ENCODE data around the gene TTK. TPM values are rescaled to one million over a fixed set of nuclear protein-coding genes. Genes with fewer than 3 reads are reported as not detected.

TTK gene
- 4.8 and 15.5 TPM in 2 replicates for total RNA-seq

DNA sequence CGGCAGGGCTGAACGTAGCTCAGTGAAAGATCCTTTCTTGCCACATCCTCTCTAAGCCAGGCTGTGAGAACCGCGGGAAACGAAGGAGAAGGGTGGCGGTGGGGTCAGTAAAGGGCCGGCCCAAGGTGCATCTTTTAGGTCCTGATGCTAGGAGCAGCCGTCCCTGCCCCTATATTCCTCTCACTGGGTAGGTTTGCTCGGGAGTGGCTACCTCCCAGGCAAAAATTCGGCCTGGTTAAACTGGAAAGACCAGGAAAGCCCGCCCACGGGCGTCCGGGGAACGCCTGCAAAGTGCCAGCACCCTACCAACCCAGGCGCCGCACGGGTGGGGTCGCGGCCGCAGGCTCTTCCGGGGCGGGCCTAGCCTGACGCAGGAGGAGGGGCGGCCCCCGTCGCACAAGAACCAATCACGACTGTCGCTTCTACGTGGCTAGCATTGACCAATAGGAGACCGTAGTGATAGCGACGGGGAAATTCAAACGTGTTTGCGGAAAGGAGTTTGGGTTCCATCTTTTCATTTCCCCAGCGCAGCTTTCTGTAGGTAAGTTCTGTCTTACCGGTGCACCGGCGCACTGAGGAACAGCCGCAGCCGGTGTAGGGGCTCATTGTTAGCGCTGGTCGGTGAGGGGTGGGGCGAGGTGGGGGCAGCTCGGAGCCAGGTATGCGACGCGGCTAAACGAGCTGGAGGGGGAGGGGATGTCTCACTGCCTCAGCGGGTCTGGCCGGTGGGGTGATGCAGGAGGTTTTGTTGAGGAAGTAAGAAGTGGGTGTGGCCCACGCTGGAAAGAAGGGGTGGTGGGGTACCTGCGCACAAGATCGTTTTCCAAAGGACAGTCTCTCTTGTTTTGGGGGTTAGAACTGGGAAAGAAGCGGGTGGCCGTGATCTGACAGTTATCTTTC is at the start of gene TTK:
Gene TTK, plus strand, starts transcription at position 477 of the 900 bp plus-strand sequence. CDS start 1,195 bp downstream, outside the sequence.
- peak; percentile 84 to 94 for DNase-seq (ENCODE audit: low read depth in 2 of 2)

DNA sequence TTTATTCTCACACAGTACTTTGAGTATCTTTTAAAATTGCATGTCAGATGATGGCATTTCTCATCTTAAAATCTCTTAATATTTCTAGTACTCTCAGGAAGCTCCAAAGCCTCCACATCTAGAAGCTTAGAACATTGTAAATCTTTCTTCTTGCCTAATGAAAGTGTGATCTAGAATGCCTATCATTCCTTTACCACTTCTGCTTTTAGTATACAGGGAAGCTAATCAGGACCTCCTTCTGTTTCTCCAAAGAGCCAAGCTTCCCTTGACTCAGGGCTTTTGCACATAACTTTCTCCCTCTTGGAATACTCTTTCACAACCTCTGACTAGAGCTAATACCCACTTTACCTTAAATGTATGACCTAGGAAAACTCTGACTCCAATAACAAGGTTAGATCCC is 49.6 kb upstream of the TTK start:
- no peak for DNase-seq (ENCODE audit: low read depth in 2 of 2)

DNA sequence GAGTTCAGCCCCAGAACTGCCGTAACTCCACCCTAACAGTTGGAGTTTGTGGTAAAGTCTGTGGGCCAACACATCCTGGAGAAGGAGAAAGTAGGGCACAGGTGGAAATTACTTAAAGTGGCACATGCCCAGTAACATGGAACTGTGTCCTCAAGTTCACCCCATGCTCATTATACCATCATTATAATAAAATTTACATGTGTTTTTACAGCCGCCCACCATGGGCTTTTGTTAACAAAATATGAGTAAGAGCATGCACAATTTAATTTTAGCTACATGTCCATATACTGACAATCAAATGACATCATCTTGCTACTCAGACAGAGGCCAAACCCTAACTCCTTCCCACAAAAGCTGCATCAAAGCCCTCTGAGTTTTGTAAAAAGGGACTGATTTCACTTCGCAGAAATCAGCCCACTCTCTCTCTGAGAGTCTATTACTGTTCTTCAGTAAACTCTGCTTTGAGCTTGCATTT is 39.8 kb upstream of the TTK start:
- no peak for DNase-seq (ENCODE audit: low read depth in 2 of 2)

DNA sequence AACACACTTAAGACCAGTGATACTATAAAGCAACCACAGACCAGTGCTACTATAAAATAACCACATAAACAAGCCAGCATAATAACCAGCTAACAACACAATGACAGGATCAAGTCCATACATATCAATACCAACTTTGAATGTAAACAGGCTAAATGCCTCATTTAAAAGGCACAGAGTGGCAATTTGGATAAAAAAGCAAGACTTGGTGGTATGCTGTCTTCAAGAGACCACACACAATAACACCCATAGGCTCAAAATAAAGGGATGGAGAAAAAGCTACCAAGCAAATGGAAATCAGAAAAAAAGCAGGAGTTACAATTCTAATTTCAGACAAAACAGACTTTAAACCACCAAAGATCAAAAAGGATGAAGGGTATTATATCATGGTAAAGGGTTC is 37.3 kb upstream of the TTK start:
- no peak for DNase-seq (ENCODE audit: low read depth in 2 of 2)

DNA sequence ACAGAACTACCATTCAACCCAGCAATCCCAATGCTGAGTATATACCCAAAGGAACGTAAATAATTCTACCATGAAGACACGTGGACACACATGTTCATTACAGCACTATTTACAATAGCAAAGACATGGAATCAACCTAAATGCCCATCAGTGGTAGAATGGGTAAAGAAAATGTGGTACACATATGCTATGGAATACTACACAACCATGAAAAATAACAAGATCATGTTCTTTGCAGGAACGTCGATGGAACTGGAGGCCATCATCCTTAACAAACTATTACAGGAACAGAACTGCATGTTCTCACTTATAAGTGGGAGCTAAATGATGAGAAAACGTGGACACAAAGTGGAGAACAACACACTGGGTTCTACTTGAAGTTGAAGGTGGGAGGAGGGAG is 34.7 kb upstream of the TTK start:
- no peak for DNase-seq (ENCODE audit: low read depth in 2 of 2)

- no peak for DNase-seq (ENCODE audit: low read depth in 2 of 2)
These were observed 33.3 kb upstream of the TTK start for GRCh38 chr6:79971193-79971592.

GRCh38 chr6:79981652-79982051 is 22.8 kb upstream of the TTK start:
- DNase-seq (ENCODE audit: low read depth in 2 of 2) = no peak

DNA sequence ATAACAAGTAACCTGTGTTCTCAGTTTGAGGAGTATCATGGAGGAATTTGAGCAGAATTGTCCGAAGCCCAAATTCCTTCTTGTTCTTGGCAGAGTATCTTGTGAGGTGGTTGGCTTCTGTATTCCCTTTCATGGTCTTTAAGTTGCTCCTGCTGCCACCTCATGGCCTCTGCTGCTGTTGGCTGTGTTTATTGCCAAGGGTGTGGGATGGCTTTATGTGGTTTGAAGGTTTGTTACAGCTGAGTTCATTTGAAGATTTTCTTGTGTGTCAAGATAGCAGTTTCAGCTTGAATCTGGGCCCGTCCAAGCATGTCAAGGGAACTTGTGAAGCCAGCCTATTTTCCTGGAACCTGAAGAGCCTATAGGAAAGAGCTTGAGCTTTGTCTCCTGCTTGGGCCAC is 20.2 kb upstream of the TTK start:
- DNase-seq (ENCODE audit: low read depth in 2 of 2) = no peak

GRCh38 chr6:79985128-79985527 is 19.3 kb upstream of the TTK start:
- no peak for DNase-seq (ENCODE audit: low read depth in 2 of 2)

GRCh38 chr6:79989641-79990040 is 14.8 kb upstream of the TTK start:
- no peak for DNase-seq (ENCODE audit: low read depth in 2 of 2)

DNA sequence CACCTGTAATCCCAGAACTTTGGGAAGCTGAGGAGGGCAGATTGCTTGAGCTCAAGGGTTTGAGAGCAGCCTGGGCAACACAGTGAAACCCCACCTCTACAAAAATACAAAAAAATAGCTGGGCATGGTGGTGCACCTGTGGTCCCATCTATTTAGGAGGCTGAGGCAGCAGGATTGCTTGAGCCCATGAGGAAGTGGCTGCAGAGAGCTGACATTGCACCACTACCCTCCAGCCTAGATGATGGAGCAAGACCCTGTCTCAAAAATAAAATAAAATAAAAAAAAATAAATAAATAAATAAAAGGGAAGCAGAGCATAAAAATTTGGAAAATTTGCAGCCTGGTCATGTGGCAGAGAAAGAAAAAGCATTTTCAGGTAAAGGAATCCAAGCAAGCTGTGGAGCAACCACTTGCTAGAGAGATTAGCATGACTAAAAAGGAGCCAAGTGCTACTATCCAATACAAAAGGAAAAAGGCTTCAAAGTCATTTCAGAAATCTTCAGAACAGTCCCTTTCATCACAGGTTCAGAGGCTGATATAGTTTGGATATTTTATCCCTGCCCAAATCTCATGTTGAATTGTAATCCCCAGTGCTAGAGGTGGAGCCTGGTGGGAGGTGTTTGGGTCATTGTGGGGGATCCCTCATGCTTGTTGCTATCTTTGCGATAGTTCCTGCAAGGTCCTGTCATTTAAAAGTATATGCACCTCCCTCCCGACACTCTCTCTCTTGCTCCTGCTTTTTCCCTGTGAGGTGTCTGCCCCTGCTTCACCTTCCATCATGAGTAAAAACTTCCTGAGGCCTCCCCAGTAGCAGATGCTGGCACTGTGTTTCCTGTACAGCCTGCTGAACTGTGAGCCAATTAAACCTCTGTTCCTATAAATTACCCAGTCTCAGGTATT is 11.2 kb upstream of the TTK start:
- DNase-seq (ENCODE audit: low read depth in 2 of 2) = no peak

GRCh38 chr6:79993911-79994309 is 10.5 kb upstream of the TTK start:
- no peak for DNase-seq (ENCODE audit: low read depth in 2 of 2)

- no peak for DNase-seq (ENCODE audit: low read depth in 2 of 2)
These were observed 6.7 kb upstream of the TTK start for GRCh38 chr6:79997728-79998127.

- no peak for DNase-seq (ENCODE audit: low read depth in 2 of 2)
These were observed 3.1 kb upstream of the TTK start for GRCh38 chr6:80001337-80001736.

DNA sequence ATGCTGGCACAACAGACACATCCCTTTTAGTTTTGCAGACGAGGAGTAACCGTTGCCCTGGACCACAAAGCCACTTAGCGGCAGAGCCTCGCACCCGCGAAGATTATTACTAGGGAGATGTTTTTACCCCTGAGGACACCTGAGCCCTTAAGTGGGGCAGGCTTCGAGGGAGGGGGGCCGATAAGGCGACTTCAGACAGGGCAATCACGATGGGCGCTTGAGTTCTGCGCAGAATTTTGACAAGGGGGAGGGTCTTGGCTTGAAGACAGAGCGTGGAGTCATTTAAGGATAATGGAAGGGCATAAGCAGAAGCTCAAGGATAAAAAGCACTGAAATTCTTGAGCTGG is 650 bp upstream of the TTK start:
- no peak for DNase-seq (ENCODE audit: low read depth in 2 of 2)

- DNase-seq (ENCODE audit: low read depth in 2 of 2) = no peak
These were observed 957 bp downstream of the TTK start for GRCh38 chr6:80005406-80005805.

- no peak for DNase-seq (ENCODE audit: low read depth in 2 of 2)
These were observed 2.1 kb downstream of the TTK start for GRCh38 chr6:80006541-80006940.

DNA sequence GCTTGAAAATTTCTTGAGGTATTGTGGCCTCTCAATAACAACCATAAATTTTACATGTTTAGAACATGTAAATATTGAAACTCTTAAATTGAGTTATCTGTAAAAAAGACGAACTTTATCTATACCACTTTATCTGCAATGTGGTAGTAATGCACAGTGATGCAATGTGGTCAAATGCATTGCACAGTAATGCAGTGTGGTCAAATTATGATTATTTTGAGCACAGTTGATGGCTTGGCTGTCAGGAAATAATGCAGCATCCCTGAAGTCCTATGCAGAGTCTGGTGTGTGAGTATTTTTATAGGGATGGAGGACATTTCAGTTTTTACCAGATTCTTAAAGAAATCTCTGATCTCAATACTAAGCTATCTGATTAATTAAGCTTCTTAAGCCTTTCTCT is 5.1 kb downstream of the TTK start:
- DNase-seq (ENCODE audit: low read depth in 2 of 2) = no peak

- no peak for DNase-seq (ENCODE audit: low read depth in 2 of 2)
These were observed 5.8 kb downstream of the TTK start for GRCh38 chr6:80010288-80010687.

GRCh38 chr6:80015839-80016435 is 11.5 kb downstream of the TTK start:
- DNase-seq (ENCODE audit: low read depth in 2 of 2) = no peak

DNA sequence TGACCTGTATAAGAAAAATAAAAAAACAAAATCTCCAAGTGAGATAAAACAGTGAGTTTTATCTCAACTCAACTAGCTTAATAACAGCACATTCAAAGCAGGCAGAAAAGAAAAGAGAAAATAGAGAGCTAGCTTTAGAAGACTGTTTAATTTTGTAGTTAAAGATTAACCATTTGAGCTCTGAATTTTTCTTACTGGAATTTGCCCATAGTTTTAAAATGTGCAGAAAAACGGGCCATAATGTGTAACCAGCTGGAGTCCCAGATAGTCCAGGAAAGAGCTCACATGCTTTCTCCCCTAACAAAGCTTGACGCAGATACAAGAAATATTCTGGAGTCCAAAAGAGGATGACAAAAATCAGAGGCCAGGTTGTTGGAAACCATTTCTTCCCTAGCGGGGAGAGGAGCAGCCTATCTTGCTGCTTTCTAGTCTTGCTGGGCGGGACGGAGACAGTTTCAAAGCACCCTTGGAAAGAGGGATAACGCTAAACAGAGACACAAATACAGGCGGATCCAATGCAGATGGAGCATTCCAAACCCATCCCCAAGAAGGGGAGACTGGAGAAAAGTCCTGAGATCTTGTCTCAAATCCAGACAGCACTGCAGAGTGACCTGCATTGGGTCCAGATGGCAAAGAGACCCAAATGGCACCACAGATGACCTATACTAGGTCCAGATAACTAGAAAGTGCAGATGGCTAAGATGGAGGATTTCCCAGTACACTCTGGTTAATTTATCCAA is 16.1 kb downstream of the TTK start:
- no peak for DNase-seq (ENCODE audit: low read depth in 2 of 2)

All from dermis microvascular lymphatic vessel endothelial cell (primary cell).